MV-4-11 (cell line): ENCODE data around the gene ITGA11.
A peak's percentile ranks its signal among the peaks of the same experiment; 100 is the strongest.
"Not testable (repeated sequence)": the region's sequence is repeated elsewhere in the genome, so short reads cannot be mapped to it uniquely, and the experiment has no call there.

ENCODE experiments used
- DNase-seq: peaks from one replicate; lab custom pipeline; 2025; lab: John Stamatoyannopoulos, UW

Gene ITGA11

GRCh38 chr15:68409736-68410370 is 22.1 kb downstream of the ITGA11 start:
- no peak for DNase-seq

- no peak for DNase-seq
Observed at GRCh38 chr15:68408971-68409370, 23.0 kb downstream of the ITGA11 start.

GRCh38 chr15:68407886-68408881 is 23.8 kb downstream of the ITGA11 start:
- DNase-seq, result no peak

- no peak for DNase-seq
Observed at GRCh38 chr15:68407141-68407885, 24.6 kb downstream of the ITGA11 start.

- DNase-seq, result no peak
Observed at GRCh38 chr15:68405378-68406250, 26.3 kb downstream of the ITGA11 start.

- no peak for DNase-seq
Observed at GRCh38 chr15:68404056-68404798, 27.7 kb downstream of the ITGA11 start.

GRCh38 chr15:68403161-68403941 is 28.6 kb downstream of the ITGA11 start:
- no peak for DNase-seq

- no peak for DNase-seq
Observed at GRCh38 chr15:68402432-68403160, 29.4 kb downstream of the ITGA11 start.

- DNase-seq, result no peak
Observed at GRCh38 chr15:68401496-68402431, 30.2 kb downstream of the ITGA11 start.

GRCh38 chr15:68400066-68400456 is 31.9 kb downstream of the ITGA11 start:
- DNase-seq, result no peak

- no peak for DNase-seq
Observed at GRCh38 chr15:68399096-68400065, 32.6 kb downstream of the ITGA11 start.

GRCh38 chr15:68397999-68398398 is 34.0 kb downstream of the ITGA11 start:
- not testable (repeated sequence) for DNase-seq

GRCh38 chr15:68396068-68396467 is 35.9 kb downstream of the ITGA11 start:
- no peak for DNase-seq

GRCh38 chr15:68391121-68391520 is 40.8 kb downstream of the ITGA11 start:
- no peak for DNase-seq

- peak; percentile 73 for DNase-seq
Observed at GRCh38 chr15:68389936-68390817, 41.8 kb downstream of the ITGA11 start.
